ENCODE data around the gene MTMR6.

GRCh38 chr13:25207291-25207810 lies 79.9 kb downstream of the MTMR6 start:
- no peak for TF ChIP-seq CTCF (IDR thresholded peaks at IDR 0.05)
- no peak for TF ChIP-seq POLR2A (IDR thresholded peaks at IDR 0.05)

Data from esophagus squamous epithelium (tissue), 4 donors.